Stomach (tissue), 19 donors: Measurements from ENCODE around the gene TCL1A. TPM values are rescaled to one million over a fixed set of nuclear protein-coding genes. Genes with fewer than 3 reads are reported as not detected.
"Not testable (repeated sequence)": the region's sequence is repeated elsewhere in the genome, so short reads cannot be mapped to it uniquely, and the experiment has no call there.

Experiments used
- DNase-seq, 2 donors: peaks; one replicate each; pipeline versions ENCODE4 v3.0.0 to v3.0.0-alpha.2; 2013 to 2019
- H3K27ac ChIP-seq, 5 donors: fragments of 200-600 bp in 4 of 5; sonication (generic) in 4 of 5; one replicate each; pipeline ENCODE4 v1.5.1; 2013 to 2019; ENCODE audit warnings: mild to moderate bottlenecking in 1 of 5, moderate library complexity in 1 of 5
- H3K27me3 ChIP-seq, 3 donors: fragments of 200-600 bp; sonication (generic); one replicate each; pipeline ENCODE4 v1.5.1; 2017 to 2019; ENCODE audit warnings: mixed run types in 1 of 3
- H3K36me3 ChIP-seq, 4 donors: fragments of 200-600 bp; sonication (generic); 1 replicate in 3 of 4; 2 replicates in 1 of 4; pipeline ENCODE4 v1.5.1; 2016 to 2019
- H3K4me1 ChIP-seq, 4 donors: fragments of 200-600 bp; sonication (generic); one replicate each; pipeline ENCODE4 v1.5.1; 2016 to 2019
- H3K4me3 ChIP-seq, 4 donors: fragments of 200-600 bp; sonication (generic) in 3 of 4; one replicate each; pipeline ENCODE4 v1.5.1; 2016 to 2019; ENCODE audit warnings: mild to moderate bottlenecking in 1 of 4
- H3K9me3 ChIP-seq, 4 donors: fragments of 200-600 bp; sonication (generic); one replicate each; pipeline ENCODE4 v1.5.1; 2016 to 2019
- EP300 ChIP-seq: sonication (generic); formaldehyde crosslinking; IDR thresholded peaks from one replicate; pipeline ENCODE4 v1.6.1; 2017; ENCODE audit warnings: antibody characterized with exemption
- POLR2A ChIP-seq, 4 donors: fragments of 450-650 bp; IDR thresholded peaks; one replicate each; pipeline ENCODE4 v1.6.1; 2016; ENCODE audit warnings: antibody characterized with exemption in 4 of 4, control low read depth in 2 of 4, mild to moderate bottlenecking in 1 of 4, moderate library complexity in 1 of 4
- POLR2AphosphoS5 ChIP-seq, 3 donors: sonication (generic); formaldehyde crosslinking; IDR thresholded peaks; one replicate each; pipeline ENCODE4 v1.6.1; 2016; ENCODE audit warnings: antibody characterized with exemption in 3 of 3
- WGBS, 5 donors: extraction: QIAGEN DNeasy Blood & Tissue Kit in 3 of 5; methylation state at CpG; one replicate each; pipeline versions ENCODE4 v1.1.5 to v1.1.7; 2013 to 2018; 5-methylcytosine and 5-hydroxymethylcytosine counted together
- intact Hi-C: fragments of 100-400 bp; cut with DNase I; formaldehyde crosslinking; loops from one replicate; pipeline ENCODE4 v1.15.1; 2023; ENCODE audit warnings: low total_unique reads
- long read RNA-seq, 10 donors: transcript quantifications; one replicate each; lab custom pipeline, GENCODE V29; 2026
- polyA plus RNA-seq, 3 donors: library from polyadenylated mRNA; stranded (reverse); fragments of 200-250 nt; gene quantifications; one replicate each; pipeline ENCODE4 v1.2.3, GENCODE V29; 2013
- total RNA-seq, 5 donors: library from RNA; depleted of rRNA; stranded (reverse); fragments of >200 nt; gene quantifications; one replicate each; pipeline versions ENCODE4 v1.1.0 to v1.2.3, GENCODE V29; 2014 to 2016
- TF ChIP-seq, protein P1 (sequence below), 7 experiments: fragments of 450-650 bp in 4 of 7; fragments of 200-600 bp in 3 of 7; sonication (generic) in 3 of 7; IDR thresholded peaks; one replicate each; pipeline ENCODE4 v1.5.1; 2016 to 2019; ENCODE audit warnings: antibody characterized with exemption in 7 of 7, control low read depth in 2 of 7, mild to moderate bottlenecking in 1 of 7
- donor health status: healthy with polysubstance abuse.
- donor health status: Bipolar disorder and iron deficiency.
- donor health status: healthy.

Gene TCL1A, protein sequence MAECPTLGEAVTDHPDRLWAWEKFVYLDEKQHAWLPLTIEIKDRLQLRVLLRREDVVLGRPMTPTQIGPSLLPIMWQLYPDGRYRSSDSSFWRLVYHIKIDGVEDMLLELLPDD
- total RNA-seq (1 to 10 TPM in 1 of 5 donors, not detected in 4; 3.9 TPM), polyA plus RNA-seq (1 to 10 TPM in 1 of 3 donors, not detected in 2; 6.5 TPM)
- long read RNA-seq, donor 1, partial matches to known transcripts, result 0 of 1 reads
- long read RNA-seq, donor 1, other reads (novel, unspliced or antisense), result 0 of 1 reads
- long read RNA-seq, donor 2, result 0 reads
- long read RNA-seq, donor 3, result 0 reads
- long read RNA-seq, donor 4, result 0 reads
- long read RNA-seq, donor 5, partial matches to known transcripts, result 0 of 3 reads
- long read RNA-seq, donor 5, other reads (novel, unspliced or antisense), result 0 of 3 reads
- long read RNA-seq, donor 6, partial matches to known transcripts, result 0 of 5 reads
- long read RNA-seq, donor 6, other reads (novel, unspliced or antisense), result 0 of 5 reads
- long read RNA-seq, donor 7, partial matches to known transcripts, result 0 of 2 reads
- long read RNA-seq, donor 7, other reads (novel, unspliced or antisense), result 0 of 2 reads
- long read RNA-seq, donor 8, result 0 reads
- long read RNA-seq, donor 9, result 0 reads
- long read RNA-seq, donor 10, result 0 reads

DNA sequence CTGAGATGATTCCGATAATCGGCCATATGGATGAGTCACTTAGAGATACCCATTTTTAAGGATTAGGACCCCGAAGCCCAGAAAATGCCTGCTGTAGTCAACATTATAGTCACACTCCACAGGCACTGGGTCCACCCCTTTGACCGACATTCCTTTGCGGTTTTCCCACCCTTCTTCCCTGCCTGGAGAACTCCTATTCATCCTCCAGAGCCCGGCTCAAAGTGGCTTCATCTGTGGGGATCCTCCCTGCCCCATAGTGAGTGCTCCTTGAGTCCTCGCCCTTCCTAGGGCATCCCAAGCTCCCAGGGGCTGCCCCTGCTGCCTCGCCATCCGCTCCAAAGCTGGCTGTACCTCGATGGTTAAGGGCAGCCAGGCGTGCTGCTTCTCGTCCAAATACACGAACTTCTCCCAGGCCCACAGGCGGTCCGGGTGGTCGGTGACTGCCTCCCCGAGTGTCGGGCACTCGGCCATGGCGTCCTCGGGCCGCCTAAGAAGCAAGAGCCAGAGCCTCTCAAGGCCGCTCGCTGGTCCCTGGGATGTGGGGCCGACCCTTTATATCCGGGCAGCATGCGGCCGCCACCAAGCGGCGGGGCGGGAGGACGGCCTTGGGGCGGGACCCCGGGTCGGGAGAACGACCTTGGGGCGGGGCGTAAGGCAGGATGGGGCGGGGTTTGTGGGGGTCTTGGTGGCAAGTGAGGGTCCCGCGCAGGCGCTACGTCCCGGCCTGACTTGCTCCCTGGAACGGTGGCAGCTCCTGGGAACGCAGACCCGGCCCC, at the start of gene TCL1A:
TCL1A (minus strand) TSS at position 530 of the 776 bp plus-strand sequence; CDS start at position 471, 59 bp downstream.
- H3K9me3 ChIP-seq, result peaks cover 0 to 12% (median 3%) of the 10 kb centered on the region in 4 donors
- TF ChIP-seq, protein P1, sequence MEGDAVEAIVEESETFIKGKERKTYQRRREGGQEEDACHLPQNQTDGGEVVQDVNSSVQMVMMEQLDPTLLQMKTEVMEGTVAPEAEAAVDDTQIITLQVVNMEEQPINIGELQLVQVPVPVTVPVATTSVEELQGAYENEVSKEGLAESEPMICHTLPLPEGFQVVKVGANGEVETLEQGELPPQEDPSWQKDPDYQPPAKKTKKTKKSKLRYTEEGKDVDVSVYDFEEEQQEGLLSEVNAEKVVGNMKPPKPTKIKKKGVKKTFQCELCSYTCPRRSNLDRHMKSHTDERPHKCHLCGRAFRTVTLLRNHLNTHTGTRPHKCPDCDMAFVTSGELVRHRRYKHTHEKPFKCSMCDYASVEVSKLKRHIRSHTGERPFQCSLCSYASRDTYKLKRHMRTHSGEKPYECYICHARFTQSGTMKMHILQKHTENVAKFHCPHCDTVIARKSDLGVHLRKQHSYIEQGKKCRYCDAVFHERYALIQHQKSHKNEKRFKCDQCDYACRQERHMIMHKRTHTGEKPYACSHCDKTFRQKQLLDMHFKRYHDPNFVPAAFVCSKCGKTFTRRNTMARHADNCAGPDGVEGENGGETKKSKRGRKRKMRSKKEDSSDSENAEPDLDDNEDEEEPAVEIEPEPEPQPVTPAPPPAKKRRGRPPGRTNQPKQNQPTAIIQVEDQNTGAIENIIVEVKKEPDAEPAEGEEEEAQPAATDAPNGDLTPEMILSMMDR (IDR thresholded peaks at IDR 0.05), result no peak
- TF ChIP-seq POLR2A (IDR thresholded peaks at IDR 0.05), result no peak
- no peak for TF ChIP-seq EP300
- no peak for TF ChIP-seq POLR2AphosphoS5 (IDR thresholded peaks at IDR 0.05)
- H3K4me3 ChIP-seq, result no peak within 1 kb of the TSS
- peaks cover 0 to 49% (median 20%) of the 10 kb centered on the region in 3 donors for H3K27me3 ChIP-seq
- 47 to 94% (median 47%) methylated on average over 14 to 47 of the region's 47 CpGs for WGBS, 5 donors
- no peaks in the 10 kb centered on the region for H3K4me1 ChIP-seq
- peak in 1 of 2 donors; percentile 8 for DNase-seq
- no peaks in the 10 kb centered on the region for H3K36me3 ChIP-seq
- no peak within 1 kb of the TSS for H3K27ac ChIP-seq
- intact Hi-C loops, result no loop called here

DNA sequence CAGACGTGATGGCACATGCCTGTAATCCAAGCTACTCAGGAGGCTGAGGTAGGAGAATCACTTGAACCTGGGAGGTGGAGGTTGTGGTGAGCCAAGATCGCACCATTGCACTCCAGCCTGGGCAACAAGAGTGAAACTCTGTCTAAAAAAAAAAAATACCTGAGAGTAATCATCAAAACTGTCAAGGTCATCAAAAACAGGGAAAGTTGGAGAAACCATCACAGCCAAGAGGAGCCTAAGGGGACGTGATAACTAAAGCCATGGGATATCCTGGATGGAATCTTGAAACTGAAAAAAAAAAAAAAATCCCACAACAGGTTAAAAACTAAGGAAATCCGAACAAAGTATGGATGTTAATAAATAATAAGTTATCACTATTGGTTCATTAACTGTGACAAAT, 49.1 kb upstream of the TCL1A start:
- peaks cover 0 to 22% (median 0%) of the 10 kb centered on the region in 3 donors for H3K27me3 ChIP-seq
- H3K9me3 ChIP-seq, H3K36me3 ChIP-seq, DNase-seq, H3K4me1 ChIP-seq, H3K27ac ChIP-seq, intact Hi-C loops, H3K4me3 ChIP-seq: not testable (repeated sequence)
- 73 to 87% (median 73%) methylated on average over 4 of the region's 4 CpGs for WGBS, 5 donors

DNA sequence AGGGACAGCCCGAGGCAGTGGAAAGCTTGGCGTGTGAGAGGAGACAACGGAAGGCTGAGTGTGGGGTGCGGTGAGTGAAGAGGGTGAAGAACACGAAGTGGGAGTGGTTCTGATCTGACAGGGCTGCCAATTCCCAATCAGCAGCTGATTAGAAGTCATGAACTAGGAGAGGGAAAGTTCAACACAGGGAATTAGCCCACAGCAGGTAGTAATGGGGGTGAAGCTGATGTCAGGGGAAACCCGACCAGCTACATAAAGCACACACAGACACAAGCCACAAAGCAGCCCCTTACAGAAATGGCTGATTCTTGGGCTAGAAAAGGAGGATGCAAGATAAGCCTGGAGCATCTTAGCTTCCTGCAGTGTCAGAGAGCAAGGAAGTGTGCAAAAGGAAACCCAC, 47.5 kb upstream of the TCL1A start:
- DNase-seq, result no peak
- 29 to 40% (median 38%) methylated on average over 6 of the region's 6 CpGs for WGBS, 5 donors
- intact Hi-C loops, result no loop called here

DNA sequence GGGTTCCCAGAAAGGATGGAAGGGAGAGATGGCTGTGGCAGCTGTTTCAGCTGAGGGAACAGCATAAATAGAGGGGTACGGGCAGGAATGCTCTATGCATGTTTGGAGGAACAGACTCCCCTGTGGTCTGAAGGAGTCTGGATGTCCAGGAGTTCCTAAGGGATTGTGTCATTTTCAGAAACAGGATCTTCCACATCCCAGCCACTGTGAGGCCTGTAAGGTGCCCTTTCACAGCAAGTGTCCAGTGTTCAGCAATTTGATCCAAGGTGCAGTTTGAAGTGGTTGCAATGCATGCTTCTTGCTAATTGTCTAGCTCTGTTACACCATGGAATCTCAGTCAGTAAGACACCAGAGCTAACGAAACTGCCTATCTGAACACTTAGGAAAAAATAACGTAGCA, 46.7 kb upstream of the TCL1A start:
- no peak for TF ChIP-seq POLR2AphosphoS5 (IDR thresholded peaks at IDR 0.05)
- TF ChIP-seq EP300, result no peak
- TF ChIP-seq, protein P1 (IDR thresholded peaks at IDR 0.05), result no peak
- TF ChIP-seq POLR2A (IDR thresholded peaks at IDR 0.05), result no peak
- H3K4me3 ChIP-seq, result no peak overlapping the region
- intact Hi-C loops, result no loop called here

More for the DNA sequence above, 47.5 kb upstream of the TCL1A start:
- Histone ChIP-seq H3K9me3 (no peaks in the 10 kb centered on the region), H3K4me1 (no peaks in the 10 kb centered on the region), H3K36me3 (no peaks in the 10 kb centered on the region), H3K27me3 (peaks cover 0 to 26% (median 0%) of the 10 kb centered on the region in 3 donors), H3K27ac (no peak overlapping the region), H3K4me3 (no peak overlapping the region)
- TF ChIP-seq, protein P1 (IDR thresholded peaks at IDR 0.05), result no peak
- TF ChIP-seq POLR2A (IDR thresholded peaks at IDR 0.05) (no peak), EP300 (no peak), POLR2AphosphoS5 (IDR thresholded peaks at IDR 0.05) (no peak)

More for the DNA sequence above, 46.7 kb upstream of the TCL1A start:
- peaks cover 0 to 28% (median 0%) of the 10 kb centered on the region in 3 donors for H3K27me3 ChIP-seq
- WGBS, 5 donors, result 67 to 82% (median 70%) methylated on average over 3 of the region's 3 CpGs
- H3K4me1 ChIP-seq, result no peaks in the 10 kb centered on the region
- no peaks in the 10 kb centered on the region for H3K9me3 ChIP-seq
- DNase-seq, result no peak
- H3K27ac ChIP-seq, result no peak overlapping the region
- no peaks in the 10 kb centered on the region for H3K36me3 ChIP-seq
